NCI-H2107 treated with DMSO at 0.1 percent for 48 hours (cell line): Measurements from ENCODE around the gene RUFY2.

Source experiments
- DNase-seq: peaks from one replicate; lab custom pipeline; 2025; ENCODE audit not compliant: unreplicated experiment; lab: John Stamatoyannopoulos, UW

Gene RUFY2

GRCh38 chr10:68364101-68364886, 42.8 kb downstream of the RUFY2 start:
- DNase-seq = no peak

- DNase-seq = no peak
Measured at GRCh38 chr10:68362590-68362989, 44.5 kb downstream of the RUFY2 start.

- DNase-seq = no peak
Measured at GRCh38 chr10:68359189-68359588, 47.9 kb downstream of the RUFY2 start.

- DNase-seq = no peak
Measured at GRCh38 chr10:68353537-68353936, 53.5 kb downstream of the RUFY2 start.

- DNase-seq = no peak
Measured at GRCh38 chr10:68348265-68348741, 58.8 kb downstream of the RUFY2 start.

GRCh38 chr10:68346774-68347173, 60.3 kb downstream of the RUFY2 start:
- no peak for DNase-seq

- no peak for DNase-seq
Measured at GRCh38 chr10:68345621-68346020, 61.5 kb downstream of the RUFY2 start.

GRCh38 chr10:68342909-68343516, 64.1 kb downstream of the RUFY2 start:
- DNase-seq = no peak

- DNase-seq = no peak
Measured at GRCh38 chr10:68340358-68341080, 66.6 kb downstream of the RUFY2 start.

GRCh38 chr10:68336754-68337351, 70.2 kb downstream of the RUFY2 start:
- DNase-seq = no peak

GRCh38 chr10:68334672-68335467, 72.2 kb downstream of the RUFY2 start:
- DNase-seq = no peak

GRCh38 chr10:68333440-68334431, 73.3 kb downstream of the RUFY2 start:
- DNase-seq = no peak

- no peak for DNase-seq
Measured at GRCh38 chr10:68333058-68333395, 74.0 kb downstream of the RUFY2 start.

- DNase-seq = peak; percentile 53
Measured at GRCh38 chr10:68332259-68333057, 74.6 kb downstream of the RUFY2 start, which contains the start of gene PBLD. PBLD (minus strand) TSS chr10:68332928; CDS start chr10:68306844, 26,084 bp downstream.

GRCh38 chr10:68331455-68332258, 75.4 kb downstream of the RUFY2 start, which contains the start of gene HNRNPH3:
HNRNPH3 (plus strand) TSS chr10:68332064; CDS start chr10:68337222, 5,158 bp downstream.
- peak; percentile 79 for DNase-seq

- no peak for DNase-seq
Measured at GRCh38 chr10:68330852-68331454, 76.1 kb downstream of the RUFY2 start.

- no peak for DNase-seq
Measured at GRCh38 chr10:68329506-68329861, 77.6 kb downstream of the RUFY2 start.
